ENCODE results near the gene PROX2.

Gene PROX2

GRCh38 chr14:74909501-74909900, 33.6 kb upstream of the PROX2 start:
- no peak for DNase-seq

GRCh38 chr14:74908861-74909341, 33.0 kb upstream of the PROX2 start:
- no peak for DNase-seq

GRCh38 chr14:74907744-74908143, 31.8 kb upstream of the PROX2 start:
- no peak for DNase-seq

- DNase-seq: no peak
These were observed 31.1 kb upstream of the PROX2 start for GRCh38 chr14:74906925-74907521.

GRCh38 chr14:74905595-74906142, 29.7 kb upstream of the PROX2 start:
- no peak for DNase-seq

- no peak for DNase-seq
These were observed 28.9 kb upstream of the PROX2 start for GRCh38 chr14:74904635-74905503.

- DNase-seq: no peak
These were observed 27.2 kb upstream of the PROX2 start for GRCh38 chr14:74902941-74903705.

- no peak for DNase-seq
These were observed 22.7 kb upstream of the PROX2 start for GRCh38 chr14:74898694-74899093.

- no peak for DNase-seq
These were observed 22.1 kb upstream of the PROX2 start for GRCh38 chr14:74898083-74898482.

- no peak for DNase-seq
These were observed 21.7 kb upstream of the PROX2 start for GRCh38 chr14:74897642-74898041.

GRCh38 chr14:74896400-74896799, 20.5 kb upstream of the PROX2 start:
- no peak for DNase-seq

- DNase-seq: no peak
These were observed 17.7 kb upstream of the PROX2 start for GRCh38 chr14:74893614-74894091.

GRCh38 chr14:74892745-74893144, 16.8 kb upstream of the PROX2 start:
- DNase-seq: no peak

GRCh38 chr14:74891870-74892269, 15.9 kb upstream of the PROX2 start:
- no peak for DNase-seq

- no peak for DNase-seq
These were observed 14.3 kb upstream of the PROX2 start for GRCh38 chr14:74890262-74890661.

- DNase-seq: no peak
These were observed 12.5 kb upstream of the PROX2 start for GRCh38 chr14:74888164-74889158.

- DNase-seq: no peak
These were observed 10.1 kb upstream of the PROX2 start for GRCh38 chr14:74886001-74886400.

GRCh38 chr14:74882103-74882920, 6.4 kb upstream of the PROX2 start:
- DNase-seq: peak; percentile 73

- DNase-seq: peak; percentile 88
These were observed 5.6 kb upstream of the PROX2 start, which contains the start of gene DLST for GRCh38 chr14:74881431-74882102. DLST (plus strand) TSS chr14:74881916; CDS start chr14:74881954, 38 bp downstream.
